SH-SY5Y (cell line): ENCODE data around the gene CCDC117.

Source experiments
- GATA2 ChIP-seq: IDR thresholded peaks from 2 replicates; pipeline ENCODE4 v1.6.1; 2011; ENCODE audit warnings: mild to moderate bottlenecking, low read depth, low read length
- GATA3 ChIP-seq: IDR thresholded peaks from 2 replicates; pipeline ENCODE4 v1.6.1; 2011; ENCODE audit warnings: low read depth, mild to moderate bottlenecking, low read length, moderate library complexity

- TF ChIP-seq GATA2 (no peak), GATA3 (no peak)
Measured at GRCh38 chr22:28779833-28780232, 7.3 kb downstream of the CCDC117 start.
